Effector memory CD4-positive, alpha-beta T cell (primary cell): ENCODE data around the gene KRTDAP.
A peak's percentile ranks its signal among the peaks of the same experiment; 100 is the strongest.

Experiments used
- DNase-seq, 3 donors: peaks; one replicate each; pipeline ENCODE4 v3.0.0-alpha.2; 2020
- H3K27ac ChIP-seq: 2 replicates; pipeline ENCODE4 v1.7.0; 2013; ENCODE audit warnings: mild to moderate bottlenecking, low read length, moderate library complexity; ENCODE audit not compliant: insufficient read depth, poor library complexity, severe bottlenecking
- H3K27me3 ChIP-seq: replicated peaks from 2 replicates; pipeline ENCODE4 v1.7.0; 2013; ENCODE audit warnings: mild to moderate bottlenecking, low read length; ENCODE audit not compliant: insufficient read depth, control insufficient read depth, poor library complexity, severe bottlenecking
- H3K36me3 ChIP-seq: 2 replicates; pipeline ENCODE4 v1.7.0; 2013; ENCODE audit warnings: mild to moderate bottlenecking, low read length, moderate library complexity; ENCODE audit not compliant: control insufficient read depth, insufficient read depth
- H3K4me1 ChIP-seq: 2 replicates; pipeline ENCODE4 v1.7.0; 2013; ENCODE audit warnings: low read length, mild to moderate bottlenecking; ENCODE audit not compliant: control insufficient read depth, insufficient read depth, poor library complexity, severe bottlenecking
- H3K4me3 ChIP-seq: 2 replicates; pipeline ENCODE4 v1.7.0; 2013; ENCODE audit warnings: low read length, low read depth, mild to moderate bottlenecking; ENCODE audit not compliant: insufficient read depth, poor library complexity, severe bottlenecking
- H3K9me3 ChIP-seq: 2 replicates; pipeline ENCODE4 v1.7.0; 2013; ENCODE audit warnings: mild to moderate bottlenecking, low read length, moderate library complexity; ENCODE audit not compliant: control insufficient read depth

The KRTDAP gene

GRCh38 chr19:35455616-35456201 is 34.6 kb downstream of the KRTDAP start:
- Histone ChIP-seq H3K27me3 (no peaks in the 10 kb centered on the region), H3K9me3 (no peaks in the 10 kb centered on the region), H3K4me3 (no peak overlapping the region), H3K4me1 (peaks cover 20% of the 10 kb centered on the region), H3K36me3 (no peaks in the 10 kb centered on the region), H3K27ac (no peak overlapping the region)
- no peak for DNase-seq

GRCh38 chr19:35454663-35455062 is 35.6 kb downstream of the KRTDAP start:
- H3K4me3 ChIP-seq = no peak overlapping the region
- peaks cover 27% of the 10 kb centered on the region for H3K4me1 ChIP-seq

GRCh38 chr19:35451338-35452096 is 38.7 kb downstream of the KRTDAP start:
- peak in 1 of 3 donors; percentile 8 for DNase-seq
- H3K4me1 ChIP-seq = peaks cover 30% of the 10 kb centered on the region
- H3K27ac ChIP-seq = no peak overlapping the region

More at GRCh38 chr19:35454663-35455062, 35.6 kb downstream of the KRTDAP start:
- Histone ChIP-seq H3K9me3 (no peaks in the 10 kb centered on the region), H3K36me3 (no peaks in the 10 kb centered on the region), H3K27ac (no peak overlapping the region), H3K27me3 (no peaks in the 10 kb centered on the region)
- DNase-seq = no peak

GRCh38 chr19:35449359-35450043 is 40.8 kb downstream of the KRTDAP start:
- no peak for DNase-seq
- H3K27me3 ChIP-seq = no peaks in the 10 kb centered on the region
- H3K9me3 ChIP-seq = no peaks in the 10 kb centered on the region
- no peak overlapping the region for H3K4me3 ChIP-seq
- no peaks in the 10 kb centered on the region for H3K36me3 ChIP-seq
- no peak overlapping the region for H3K27ac ChIP-seq
- H3K4me1 ChIP-seq = peaks cover 23% of the 10 kb centered on the region

More at GRCh38 chr19:35451338-35452096, 38.7 kb downstream of the KRTDAP start:
- Histone ChIP-seq H3K36me3 (no peaks in the 10 kb centered on the region), H3K27me3 (no peaks in the 10 kb centered on the region), H3K4me3 (no peak overlapping the region), H3K9me3 (no peaks in the 10 kb centered on the region)

- no peak within 1 kb of the TSS for H3K27ac ChIP-seq
- no peaks in the 10 kb centered on the region for H3K27me3 ChIP-seq
- no peaks in the 10 kb centered on the region for H3K9me3 ChIP-seq
- no peaks in the 10 kb centered on the region for H3K36me3 ChIP-seq
- H3K4me3 ChIP-seq = no peak within 1 kb of the TSS
- peaks cover 23% of the 10 kb centered on the region for H3K4me1 ChIP-seq
- DNase-seq = no peak
Observed at GRCh38 chr19:35447606-35448469, 42.4 kb downstream of the KRTDAP start, which contains the start of gene FFAR2. Gene FFAR2 (plus strand): TSS chr19:35448257. CDS start chr19:35449715, 1,458 bp downstream.

- Histone ChIP-seq H3K4me3 (no peak overlapping the region), H3K27ac (no peak overlapping the region), H3K9me3 (no peaks in the 10 kb centered on the region), H3K4me1 (peaks cover 16% of the 10 kb centered on the region), H3K27me3 (no peaks in the 10 kb centered on the region), H3K36me3 (no peaks in the 10 kb centered on the region)
- peak; percentile 15 to 25 (median 20) for DNase-seq
Observed at GRCh38 chr19:35445826-35446593, 44.3 kb downstream of the KRTDAP start.

GRCh38 chr19:35444735-35445134 is 45.5 kb downstream of the KRTDAP start:
- no peaks in the 10 kb centered on the region for H3K27me3 ChIP-seq
- DNase-seq = no peak
- H3K36me3 ChIP-seq = no peaks in the 10 kb centered on the region
- no peak overlapping the region for H3K4me3 ChIP-seq
- peaks cover 5% of the 10 kb centered on the region for H3K4me1 ChIP-seq
- H3K9me3 ChIP-seq = no peaks in the 10 kb centered on the region
- no peak overlapping the region for H3K27ac ChIP-seq

- Histone ChIP-seq H3K36me3 (no peaks in the 10 kb centered on the region), H3K9me3 (no peaks in the 10 kb centered on the region), H3K4me3 (no peak overlapping the region), H3K27ac (no peak overlapping the region), H3K27me3 (no peaks in the 10 kb centered on the region), H3K4me1 (no peaks in the 10 kb centered on the region)
- DNase-seq = no peak
Observed at GRCh38 chr19:35442091-35442490, 48.2 kb downstream of the KRTDAP start.

GRCh38 chr19:35439921-35440320 is 50.3 kb downstream of the KRTDAP start:
- no peak overlapping the region for H3K4me3 ChIP-seq

More at GRCh38 chr19:35439921-35440320, 50.3 kb downstream of the KRTDAP start:
- Histone ChIP-seq H3K27ac (no peak overlapping the region), H3K9me3 (no peaks in the 10 kb centered on the region), H3K27me3 (no peaks in the 10 kb centered on the region), H3K36me3 (no peaks in the 10 kb centered on the region), H3K4me1 (peaks cover 6% of the 10 kb centered on the region)
- no peak for DNase-seq
